Endothelial cell of umbilical vein (primary cell): ENCODE data around the gene LMNB1. TPM values are rescaled to one million over a fixed set of nuclear protein-coding genes. Genes with fewer than 3 reads are reported as not detected.

Source experiments
- BruUV-seq: library from RNA; stranded (reverse); fragments of 400-500 nt; replicated peaks from 2 replicates; lab custom pipeline; 2021; lab: Mats Ljungman, UMichigan
- CTCF ChIA-PET: fragments of 300-600, 350-600 bp; sonication (Branson Sonifier 250); formaldehyde crosslinking; loops from one replicate; lab custom pipeline; 2021; ENCODE audit warnings: antibody characterized with exemption, inconsistent platforms; lab: Charles Lee
- POLR2A ChIA-PET: fragments of 300-600, 350-600 bp; sonication (Branson Sonifier 250); formaldehyde crosslinking; loops from one replicate; lab custom pipeline; 2021; ENCODE audit warnings: antibody characterized with exemption, inconsistent platforms; lab: Charles Lee
- DNase-seq: peaks from one replicate; pipeline ENCODE4 v3.0.0-alpha.2; 2011; ENCODE audit warnings: low read depth, low spot score
- FAIRE-seq: peaks from 2 replicates; lab custom pipeline; 2011; peaks lifted over from hg19 to GRCh38; lab: Jason Lieb, UNC
- H2AFZ ChIP-seq: 2 replicates; pipeline ENCODE4 v1.6.0; 2012; ENCODE audit warnings: low read depth, low read length, control low read depth, inconsistent platforms
- H3K27ac ChIP-seq: 2 replicates; pipeline ENCODE4 v1.5.1; 2011; ENCODE audit warnings: low read depth, mild to moderate bottlenecking, control low read depth, low read length, moderate library complexity; ENCODE audit not compliant: insufficient read depth
- H3K27me3 ChIP-seq, 2 experiments: 2 replicates each; pipeline versions ENCODE4 v1.6.0 to v1.6.1; 2011; ENCODE audit warnings: low read length in 2 of 2, mixed read lengths in 1 of 2; ENCODE audit not compliant: control insufficient read depth in 2 of 2, insufficient read depth in 2 of 2
- H3K36me3 ChIP-seq, 2 experiments: 2 replicates in 1 of 2; 3 replicates in 1 of 2; pipeline ENCODE4 v1.5.1; 2011; ENCODE audit warnings: low read length in 2 of 2, mild to moderate bottlenecking in 1 of 2, moderate library complexity in 1 of 2; ENCODE audit not compliant: control insufficient read depth in 2 of 2, insufficient read depth in 2 of 2; ENCODE audit errors: extremely low read depth in 1 of 2
- H3K4me1 ChIP-seq: 3 replicates; pipeline ENCODE4 v1.5.1; 2011; ENCODE audit warnings: mild to moderate bottlenecking, low read length; ENCODE audit not compliant: control insufficient read depth, insufficient read depth; ENCODE audit errors: extremely low read depth
- H3K4me2 ChIP-seq: 2 replicates; pipeline ENCODE4 v1.6.1; 2011; ENCODE audit warnings: low read length, control low read depth, mixed read lengths; ENCODE audit not compliant: insufficient read depth
- H3K4me3 ChIP-seq, 3 experiments: fragments of 200-600 bp in 1 of 3; sonication (generic), shearing (Covaris generic) in 1 of 3; replicated peaks in 1 of 3; 2 replicates each; pipeline ENCODE4 v1.5.1; 2011 to 2016; ENCODE audit warnings: control low read depth in 3 of 3, low read length in 3 of 3, mild to moderate bottlenecking in 2 of 3, inconsistent platforms in 1 of 3, low read depth in 1 of 3, moderate library complexity in 1 of 3; ENCODE audit not compliant: insufficient read depth in 1 of 3
- H3K79me2 ChIP-seq: 2 replicates; pipeline ENCODE4 v1.6.0; 2012; ENCODE audit warnings: low read length, inconsistent platforms; ENCODE audit not compliant: control insufficient read depth, insufficient read depth
- H3K9ac ChIP-seq: replicated peaks from 2 replicates; pipeline ENCODE3; 2011; ENCODE audit warnings: low read length, control low read depth; ENCODE audit not compliant: insufficient read depth; ENCODE audit errors: extremely low read depth
- H3K9me1 ChIP-seq: replicated peaks from 3 replicates; pipeline ENCODE4 v1.6.0; 2011; ENCODE audit warnings: mild to moderate bottlenecking, low read length; ENCODE audit not compliant: control insufficient read depth, insufficient read depth; ENCODE audit errors: extremely low read depth
- H3K9me3 ChIP-seq: replicated peaks from 2 replicates; pipeline ENCODE4 v1.5.1; 2012; ENCODE audit warnings: low read length, inconsistent platforms; ENCODE audit not compliant: control insufficient read depth, insufficient read depth
- H4K20me1 ChIP-seq: replicated peaks from 2 replicates; pipeline ENCODE3; 2011; ENCODE audit warnings: mild to moderate bottlenecking, low read length; ENCODE audit not compliant: control insufficient read depth, insufficient read depth; ENCODE audit errors: extremely low read depth
- CTCF ChIP-seq, 2 donors: IDR thresholded peaks; 1 replicate in 1 of 2; 2 replicates in 1 of 2; pipeline ENCODE4 v1.5.1; 2011; ENCODE audit warnings: low read length in 2 of 2, mild to moderate bottlenecking in 2 of 2, moderate library complexity in 2 of 2, control low read depth in 1 of 2, inconsistent platforms in 1 of 2, low read depth in 1 of 2; ENCODE audit not compliant: insufficient read depth in 1 of 2; ENCODE audit errors: extremely low read depth in 1 of 2
- EZH2 ChIP-seq: IDR thresholded peaks from 2 replicates; pipeline ENCODE4 v1.6.1; 2012; ENCODE audit warnings: borderline replicate concordance, low read depth, mild to moderate bottlenecking, moderate library complexity, low read length, inconsistent platforms; ENCODE audit not compliant: severe bottlenecking
- FOS ChIP-seq: IDR thresholded peaks from 2 replicates; pipeline ENCODE4 v1.6.1; 2011; ENCODE audit warnings: mild to moderate bottlenecking, low read length, moderate library complexity, borderline replicate concordance; ENCODE audit not compliant: insufficient read depth
- GATA2 ChIP-seq: IDR thresholded peaks from 2 replicates; pipeline ENCODE4 v1.7.0; 2011; ENCODE audit warnings: low read depth, mild to moderate bottlenecking, moderate library complexity, mixed read lengths, low read length; ENCODE audit not compliant: insufficient read length, insufficient read depth
- MAX ChIP-seq: IDR thresholded peaks from 2 replicates; pipeline ENCODE4 v1.6.1; 2011; ENCODE audit not compliant: insufficient read depth, insufficient read length
- MYC ChIP-seq: IDR thresholded peaks from one replicate; pipeline ENCODE4 v1.6.1; 2011; ENCODE audit warnings: mild to moderate bottlenecking, low read depth, low read length
- POLR2A ChIP-seq: IDR thresholded peaks from 2 replicates; pipeline ENCODE4 v1.6.1; 2012; ENCODE audit warnings: low read depth, mild to moderate bottlenecking, control low read depth, low read length
- POLR2AphosphoS5 ChIP-seq: IDR thresholded peaks from 2 replicates; pipeline ENCODE4 v1.6.1; 2012; ENCODE audit warnings: low read depth, mild to moderate bottlenecking, control low read depth, low read length, moderate library complexity; ENCODE audit not compliant: insufficient read depth
- dilution Hi-C: fragments of 300-500 bp; cut with MboI; formaldehyde crosslinking; loops from one replicate; pipeline ENCODE4 v1.15.0; 2019; ENCODE audit warnings: low sequenced_read_pairs; ENCODE audit not compliant: extremely low pct_ligation_motif_present
- intact Hi-C: fragments of 100-400 bp; cut with micrococcal nuclease; formaldehyde crosslinking; loops from one replicate; pipeline ENCODE4 v1.10.0; 2022
- polyA plus RNA-seq, 4 experiments: library from polyadenylated mRNA; depleted of rRNA in 3 of 4; stranded (reverse) in 3 of 4; unstranded in 1 of 4; fragments of >200 nt; gene quantifications; 2 replicates each; pipeline versions ENCODE4 v1.2.1 to v1.2.3, GENCODE V29; 2011 to 2012; ENCODE audit warnings: missing spikeins in 1 of 4
- total RNA-seq: library from RNA; stranded (reverse); gene quantifications from 2 replicates; pipeline ENCODE4 v1.2.3, GENCODE V29; 2021

LMNB1 gene
- total and polyA plus RNA-seq, 2 donors (not counting 3 experiments of a cell fraction or from before 2014, with no cell fraction given): 45.2 to 144 TPM

GRCh38 chr5:126831156-126831555, 54.2 kb downstream of the LMNB1 start:
- H3K79me2 ChIP-seq: peaks cover 14% of the 10 kb centered on the region
- no peaks in the 10 kb centered on the region for H3K4me1 ChIP-seq
- H3K36me3 ChIP-seq: peaks cover 2 to 25% of the 10 kb centered on the region in 2 experiments
- TF ChIP-seq MYC: no peak
- TF ChIP-seq POLR2AphosphoS5: no peak
- TF ChIP-seq FOS: no peak
- TF ChIP-seq GATA2: no peak
- no peak overlapping the region for H3K4me2 ChIP-seq
- H3K9me1 ChIP-seq: no peaks in the 10 kb centered on the region
- ChIA-PET CTCF (interaction anchor here (1.1 to 1.2 kb wide), 2 partner anchors 22 to 198 kb away, joined by 3 to 5 read pairs; no protein-coding TSS in a partner anchor), POLR2A (no interaction called here)
- intact Hi-C loops: no loop called here
- no peaks in the 10 kb centered on the region for H3K27me3 ChIP-seq
- H3K4me3 ChIP-seq: no peak overlapping the region
- no TSS peak for BruUV-seq
- dilution Hi-C loops: no loop called here
- no peaks in the 10 kb centered on the region for H3K9me3 ChIP-seq
- FAIRE-seq: peak; percentile 15
- no peak overlapping the region for H3K27ac ChIP-seq
- H3K9ac ChIP-seq: no peak overlapping the region
- H2AFZ ChIP-seq: no peak overlapping the region
- no peaks in the 10 kb centered on the region for H4K20me1 ChIP-seq
- DNase-seq: no peak

- FAIRE-seq: no peak
- H3K4me1 ChIP-seq: no peaks in the 10 kb centered on the region
- no peaks in the 10 kb centered on the region for H4K20me1 ChIP-seq
- no peak overlapping the region for H2AFZ ChIP-seq
- no peak for TF ChIP-seq GATA2
- TF ChIP-seq MAX: no peak
- no peak for TF ChIP-seq EZH2
- TF ChIP-seq CTCF (IDR thresholded peaks at IDR 0.05; ENCODE audit: extremely low read depth in 1 of 2, insufficient read depth in 1 of 2, low read depth in 1 of 2, low read length in 2 of 2): no peak
- no peak for TF ChIP-seq MYC
- no peak for TF ChIP-seq FOS
- TF ChIP-seq POLR2AphosphoS5: no peak
- TF ChIP-seq POLR2A: no peak
- no peaks in the 10 kb centered on the region for H3K9me3 ChIP-seq
- no peaks in the 10 kb centered on the region for H3K9me1 ChIP-seq
- no peak overlapping the region for H3K4me2 ChIP-seq
- H3K9ac ChIP-seq: no peak overlapping the region
- POLR2A ChIA-PET: no interaction called here
- H3K27me3 ChIP-seq: no peaks in the 10 kb centered on the region
- H3K79me2 ChIP-seq: peaks cover 2% of the 10 kb centered on the region
- intact Hi-C loops: loop anchor here (5.0 kb wide), 1 partner anchor 656 kb away; no protein-coding TSS in a partner anchor
- dilution Hi-C loops: no loop called here
- DNase-seq: no peak
- no TSS peak for BruUV-seq
- CTCF ChIA-PET: interaction anchor here (0.6 to 3.0 kb wide), 10 partner anchors 9 to 801 kb away, joined by 3 to 51 read pairs (median 4); no protein-coding TSS in a partner anchor
- no peak overlapping the region for H3K4me3 ChIP-seq
- H3K36me3 ChIP-seq: peaks cover 2 to 20% of the 10 kb centered on the region in 2 experiments
- no peak overlapping the region for H3K27ac ChIP-seq
Measured at GRCh38 chr5:126836778-126837177, 59.8 kb downstream of the LMNB1 start.
